Gastrocnemius medialis (tissue), 4 donors: ENCODE results near the gene TMEM267.

Source experiments
- CTCF ChIP-seq, 5 experiments: fragments of 450-650 bp in 3 of 5; fragments of 200-600 bp in 2 of 5; sonication (generic) in 2 of 5; IDR thresholded peaks in 4 of 5; conservative IDR thresholded peaks in 1 of 5; 1 replicate in 4 of 5; 2 replicates in 1 of 5; pipeline ENCODE4 v1.5.1; 2016 to 2019; ENCODE audit warnings: antibody characterized with exemption in 5 of 5, mild to moderate bottlenecking in 3 of 5, moderate library complexity in 3 of 5
- POLR2A ChIP-seq, 2 donors: fragments of 450-650 bp; IDR thresholded peaks; one replicate each; pipeline ENCODE4 v1.6.1; 2017; ENCODE audit warnings: antibody characterized with exemption in 2 of 2, mild to moderate bottlenecking in 2 of 2, moderate library complexity in 2 of 2

- TF ChIP-seq POLR2A (IDR thresholded peaks at IDR 0.05) = no peak
- no peak for TF ChIP-seq CTCF (IDR thresholded peaks at IDR 0.05 in 4 of 5, conservative IDR thresholded peaks at IDR 0.05 in 1 of 5)
Observed at GRCh38 chr5:43486353-43486752, 2.7 kb upstream of the TMEM267 start.
